Measurements from ENCODE around the gene ARAP1. TPM values are rescaled to one million over a fixed set of nuclear protein-coding genes. Genes with fewer than 3 reads are reported as not detected.

Gene ARAP1
- total RNA-seq, 1 donor from 2014 or later = 17.6 TPM

DNA sequence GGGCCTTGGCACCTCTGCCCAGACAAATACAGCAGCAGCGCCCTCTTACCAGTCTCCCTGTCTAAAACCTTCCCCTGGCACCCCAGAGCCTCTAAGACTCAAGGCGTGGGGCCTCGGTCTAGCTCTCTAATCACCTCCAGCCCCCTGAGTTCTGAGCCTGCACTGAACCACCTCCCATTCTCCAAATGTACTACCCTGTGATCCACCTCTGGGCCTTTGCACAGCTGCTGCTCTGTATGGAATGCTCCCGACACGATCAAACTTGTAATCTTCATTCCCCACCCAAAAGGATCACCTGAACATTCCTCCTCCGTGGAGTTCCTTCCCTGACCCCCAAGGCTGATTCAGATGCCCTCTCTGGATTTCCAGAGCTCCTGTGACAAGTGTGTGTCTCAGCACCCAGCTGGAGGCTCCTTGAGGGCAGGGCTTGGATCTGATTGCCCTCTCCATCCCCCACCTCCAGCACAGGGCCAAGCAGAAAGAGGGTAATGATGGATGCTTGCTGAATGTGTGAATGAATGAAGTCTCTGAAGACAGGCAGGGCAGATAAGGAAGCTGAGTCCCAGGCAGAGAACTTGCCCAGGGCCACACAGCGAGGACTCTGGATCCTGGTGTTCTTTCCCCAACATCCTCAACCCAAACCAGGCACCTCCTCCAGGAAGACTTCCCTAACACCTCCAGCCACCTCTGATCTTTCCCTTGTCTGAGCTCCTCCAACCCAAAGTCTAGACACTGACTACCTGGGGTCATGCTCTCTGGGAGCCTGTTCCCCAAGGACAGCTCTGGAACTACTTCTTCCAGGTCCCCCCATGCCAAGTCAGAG, 23.3 kb upstream of the ARAP1 start:
- Mint-ChIP-seq H3K4me3 (no peak overlapping the region), H3K9me3 (no peaks in the 10 kb centered on the region), H3K27ac (peak overlapping the region; percentile 28), H3K4me1 (peaks cover 48% of the 10 kb centered on the region), H3K36me3 (no peaks in the 10 kb centered on the region), H3K27me3 (ENCODE audit: insufficient read depth, low read depth) (peaks cover 5% of the 10 kb centered on the region)
- Histone ChIP-seq H4K20me1 (ENCODE audit: low read depth) (peaks cover 5% of the 10 kb centered on the region), H3K9ac (no peak overlapping the region), H3K9me3 (ENCODE audit: low read depth) (no peaks in the 10 kb centered on the region), H2AFZ (replicated peaks) (no peak overlapping the region), H3K27ac (no peak overlapping the region), H3K4me3 (no peak overlapping the region), H3F3A (ENCODE audit: low read depth) (no peaks in the 10 kb centered on the region), H3K4me1 (no peaks in the 10 kb centered on the region), H3K4me2 (no peak overlapping the region), H3K79me2 (ENCODE audit: low read depth) (no peaks in the 10 kb centered on the region), H3K36me3 (no peaks in the 10 kb centered on the region), H3K27me3 (peaks cover 10% of the 10 kb centered on the region)
- no peak for DNase-seq (ENCODE audit: low spot score)
- TF ChIP-seq EZH2phosphoT487 (IDR thresholded peaks at IDR 0.05) (no peak), EZH2 (IDR thresholded peaks at IDR 0.05) (no peak)
- TF ChIP-seq, protein P1, sequence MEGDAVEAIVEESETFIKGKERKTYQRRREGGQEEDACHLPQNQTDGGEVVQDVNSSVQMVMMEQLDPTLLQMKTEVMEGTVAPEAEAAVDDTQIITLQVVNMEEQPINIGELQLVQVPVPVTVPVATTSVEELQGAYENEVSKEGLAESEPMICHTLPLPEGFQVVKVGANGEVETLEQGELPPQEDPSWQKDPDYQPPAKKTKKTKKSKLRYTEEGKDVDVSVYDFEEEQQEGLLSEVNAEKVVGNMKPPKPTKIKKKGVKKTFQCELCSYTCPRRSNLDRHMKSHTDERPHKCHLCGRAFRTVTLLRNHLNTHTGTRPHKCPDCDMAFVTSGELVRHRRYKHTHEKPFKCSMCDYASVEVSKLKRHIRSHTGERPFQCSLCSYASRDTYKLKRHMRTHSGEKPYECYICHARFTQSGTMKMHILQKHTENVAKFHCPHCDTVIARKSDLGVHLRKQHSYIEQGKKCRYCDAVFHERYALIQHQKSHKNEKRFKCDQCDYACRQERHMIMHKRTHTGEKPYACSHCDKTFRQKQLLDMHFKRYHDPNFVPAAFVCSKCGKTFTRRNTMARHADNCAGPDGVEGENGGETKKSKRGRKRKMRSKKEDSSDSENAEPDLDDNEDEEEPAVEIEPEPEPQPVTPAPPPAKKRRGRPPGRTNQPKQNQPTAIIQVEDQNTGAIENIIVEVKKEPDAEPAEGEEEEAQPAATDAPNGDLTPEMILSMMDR (IDR thresholded peaks at IDR 0.05) = no peak

DNA sequence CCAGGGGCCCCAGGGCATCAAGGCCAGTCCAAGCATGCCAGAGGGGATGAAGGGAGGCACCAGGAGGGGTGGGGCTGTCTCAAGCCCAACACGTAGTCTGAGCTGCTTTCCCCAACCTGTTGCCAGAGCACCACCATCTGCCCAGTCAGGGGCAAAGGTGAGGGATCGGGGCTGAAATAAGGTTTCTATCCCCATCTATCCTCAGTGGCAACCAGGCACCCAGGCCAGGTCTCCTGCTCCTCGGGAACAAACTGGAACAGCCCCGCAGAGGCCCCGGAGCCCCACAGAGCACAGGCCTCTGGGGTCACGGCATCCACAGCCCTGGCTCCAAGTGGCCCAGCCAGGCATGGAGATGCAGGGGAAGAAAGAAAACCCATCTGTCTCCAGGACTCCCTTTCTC, 22.3 kb upstream of the ARAP1 start:
- Mint-ChIP-seq H3K4me1 (peaks cover 45% of the 10 kb centered on the region), H3K27ac (no peak overlapping the region), H3K4me3 (no peak overlapping the region), H3K9me3 (no peaks in the 10 kb centered on the region), H3K36me3 (no peaks in the 10 kb centered on the region), H3K27me3 (ENCODE audit: insufficient read depth, low read depth) (peaks cover 3% of the 10 kb centered on the region)
- Histone ChIP-seq H2AFZ (replicated peaks) (no peak overlapping the region), H3K27ac (no peak overlapping the region), H3K9me3 (ENCODE audit: low read depth) (no peaks in the 10 kb centered on the region), H3K4me3 (no peak overlapping the region), H3K27me3 (no peaks in the 10 kb centered on the region), H3K36me3 (no peaks in the 10 kb centered on the region), H3K4me2 (no peak overlapping the region), H3F3A (ENCODE audit: low read depth) (no peaks in the 10 kb centered on the region), H3K79me2 (ENCODE audit: low read depth) (no peaks in the 10 kb centered on the region), H3K4me1 (no peaks in the 10 kb centered on the region), H4K20me1 (ENCODE audit: low read depth) (no peaks in the 10 kb centered on the region), H3K9ac (no peak overlapping the region)
- DNase-seq (ENCODE audit: low spot score) = no peak
- TF ChIP-seq, protein P1 (IDR thresholded peaks at IDR 0.05) = no peak
- TF ChIP-seq EZH2phosphoT487 (IDR thresholded peaks at IDR 0.05) = no peak
- no peak for TF ChIP-seq EZH2 (IDR thresholded peaks at IDR 0.05)

DNA sequence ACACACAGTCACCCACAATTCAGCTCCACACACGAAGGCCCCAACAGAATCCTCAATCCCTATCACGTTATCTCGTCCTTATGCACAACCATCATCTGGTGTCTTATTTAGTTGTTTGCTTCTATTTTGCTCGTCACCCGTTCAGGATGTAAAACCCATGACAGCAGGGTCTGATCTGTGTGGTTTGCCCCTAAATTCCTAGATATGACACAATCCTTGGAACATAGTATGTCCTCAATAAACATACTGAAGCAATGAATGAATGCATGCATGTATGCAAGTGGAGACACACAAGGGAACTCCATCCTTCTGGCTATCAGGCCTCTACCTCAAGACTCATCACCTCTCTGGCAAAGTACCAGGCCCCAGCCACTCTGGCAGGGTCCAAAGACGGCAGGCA, 21.5 kb upstream of the ARAP1 start:
- no peaks in the 10 kb centered on the region for H3F3A ChIP-seq (ENCODE audit: low read depth)
- no peak overlapping the region for H3K4me2 ChIP-seq
- no peaks in the 10 kb centered on the region for H3K27me3 ChIP-seq
- Mint-ChIP-seq H3K27ac (no peak overlapping the region), H3K27me3 (ENCODE audit: insufficient read depth, low read depth) (peaks cover 3% of the 10 kb centered on the region), H3K36me3 (no peaks in the 10 kb centered on the region), H3K4me3 (peak overlapping the region; percentile 5), H3K4me1 (peaks cover 45% of the 10 kb centered on the region), H3K9me3 (no peaks in the 10 kb centered on the region)
- no peak overlapping the region for H3K9ac ChIP-seq
- H3K27ac ChIP-seq = no peak overlapping the region
- DNase-seq (ENCODE audit: low spot score) = no peak
- TF ChIP-seq EZH2 (IDR thresholded peaks at IDR 0.05) (no peak), EZH2phosphoT487 (IDR thresholded peaks at IDR 0.05) (no peak)
- TF ChIP-seq, protein P1 (IDR thresholded peaks at IDR 0.05) = no peak
- H2AFZ ChIP-seq (replicated peaks) = no peak overlapping the region
- no peaks in the 10 kb centered on the region for H4K20me1 ChIP-seq (ENCODE audit: low read depth)
- H3K79me2 ChIP-seq (ENCODE audit: low read depth) = no peaks in the 10 kb centered on the region
- no peak overlapping the region for H3K4me3 ChIP-seq
- no peaks in the 10 kb centered on the region for H3K36me3 ChIP-seq
- H3K4me1 ChIP-seq = peaks cover 3% of the 10 kb centered on the region
- H3K9me3 ChIP-seq (ENCODE audit: low read depth) = no peaks in the 10 kb centered on the region
